Mammary epithelial cell (primary cell): ENCODE data around the gene PPARD.

Experiments
- CTCF ChIP-seq, 2 donors: IDR thresholded peaks in 1 of 2; conservative IDR thresholded peaks in 1 of 2; 2 replicates each; pipeline ENCODE4 v1.5.1; 2011 to 2012; ENCODE audit warnings: inconsistent platforms in 2 of 2, low read length in 2 of 2, mild to moderate bottlenecking in 2 of 2, control low read depth in 1 of 2, low read depth in 1 of 2; ENCODE audit not compliant: insufficient read depth in 1 of 2; ENCODE audit errors: extremely low read depth in 1 of 2
- EZH2 ChIP-seq: IDR thresholded peaks from 2 replicates; pipeline ENCODE4 v1.6.1; 2012; ENCODE audit warnings: low read length, inconsistent platforms, borderline replicate concordance

GRCh38 chr6:35321091-35321490 is 21.3 kb upstream of the PPARD start:
- TF ChIP-seq CTCF (conservative IDR thresholded peaks at IDR 0.05 in 1 of 2, IDR thresholded peaks at IDR 0.05 in 1 of 2; ENCODE audit: extremely low read depth in 1 of 2, insufficient read depth in 1 of 2, low read depth in 1 of 2, low read length in 2 of 2) (no peak), EZH2 (no peak)
